Epidermal melanocyte (primary cell): Measurements from ENCODE around the gene ZSWIM7.
"Not testable (repeated sequence)": the region's sequence is repeated elsewhere in the genome, so short reads cannot be mapped to it uniquely, and the experiment has no call there.

ENCODE experiments used
- DNase-seq: peaks from one replicate; pipeline ENCODE4 v3.0.0; 2011; ENCODE audit warnings: low spot score; ENCODE audit not compliant: insufficient read length

Gene ZSWIM7

GRCh38 chr17:15999974-16000827 lies 697 bp upstream of the ZSWIM7 start:
- no peak for DNase-seq

DNA sequence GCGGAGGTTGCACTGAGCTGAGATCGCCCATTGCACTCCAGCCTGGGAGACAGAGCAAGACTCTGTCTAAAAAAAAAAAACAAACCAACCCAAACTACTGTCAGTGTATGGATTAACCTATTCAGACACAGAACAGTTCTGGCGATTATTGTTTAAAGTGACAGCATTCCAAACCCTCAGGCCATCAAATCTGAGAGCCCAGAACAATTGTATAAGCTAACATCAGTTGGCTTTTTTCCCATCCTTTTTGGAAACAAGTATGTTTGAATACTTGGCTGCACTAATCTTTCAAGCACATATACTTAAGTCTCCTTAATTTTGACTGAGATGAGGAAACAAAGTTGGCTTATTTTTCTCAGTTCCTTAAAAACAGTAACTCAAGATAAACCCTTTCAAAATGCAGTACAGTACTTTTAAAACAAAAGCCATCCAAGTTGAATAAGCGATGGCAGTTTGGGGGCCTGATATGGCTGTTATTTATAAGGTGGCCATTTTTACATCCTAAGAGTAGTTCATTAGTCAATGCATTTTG lies 1.4 kb downstream of the ZSWIM7 start:
- DNase-seq = no peak

DNA sequence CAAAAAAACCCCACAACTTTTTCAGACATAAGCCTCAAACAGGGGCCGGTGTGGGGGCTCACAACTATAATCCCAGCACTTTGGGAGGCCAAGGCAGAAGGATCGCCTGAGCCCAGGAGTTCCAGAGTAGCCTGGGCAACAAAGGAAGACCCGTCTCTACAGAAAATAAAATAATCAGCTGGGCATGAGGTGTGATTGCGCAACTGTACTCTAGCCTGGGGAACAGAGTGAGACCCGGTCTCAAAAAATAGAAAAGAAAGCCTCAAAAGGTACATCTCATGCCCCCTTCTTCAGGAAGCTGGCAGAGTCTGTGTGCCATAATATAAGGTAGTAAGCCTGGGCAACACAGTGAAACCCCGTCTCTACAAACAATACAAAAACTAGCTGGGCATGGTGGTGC lies 3.2 kb downstream of the ZSWIM7 start:
- DNase-seq = no peak

DNA sequence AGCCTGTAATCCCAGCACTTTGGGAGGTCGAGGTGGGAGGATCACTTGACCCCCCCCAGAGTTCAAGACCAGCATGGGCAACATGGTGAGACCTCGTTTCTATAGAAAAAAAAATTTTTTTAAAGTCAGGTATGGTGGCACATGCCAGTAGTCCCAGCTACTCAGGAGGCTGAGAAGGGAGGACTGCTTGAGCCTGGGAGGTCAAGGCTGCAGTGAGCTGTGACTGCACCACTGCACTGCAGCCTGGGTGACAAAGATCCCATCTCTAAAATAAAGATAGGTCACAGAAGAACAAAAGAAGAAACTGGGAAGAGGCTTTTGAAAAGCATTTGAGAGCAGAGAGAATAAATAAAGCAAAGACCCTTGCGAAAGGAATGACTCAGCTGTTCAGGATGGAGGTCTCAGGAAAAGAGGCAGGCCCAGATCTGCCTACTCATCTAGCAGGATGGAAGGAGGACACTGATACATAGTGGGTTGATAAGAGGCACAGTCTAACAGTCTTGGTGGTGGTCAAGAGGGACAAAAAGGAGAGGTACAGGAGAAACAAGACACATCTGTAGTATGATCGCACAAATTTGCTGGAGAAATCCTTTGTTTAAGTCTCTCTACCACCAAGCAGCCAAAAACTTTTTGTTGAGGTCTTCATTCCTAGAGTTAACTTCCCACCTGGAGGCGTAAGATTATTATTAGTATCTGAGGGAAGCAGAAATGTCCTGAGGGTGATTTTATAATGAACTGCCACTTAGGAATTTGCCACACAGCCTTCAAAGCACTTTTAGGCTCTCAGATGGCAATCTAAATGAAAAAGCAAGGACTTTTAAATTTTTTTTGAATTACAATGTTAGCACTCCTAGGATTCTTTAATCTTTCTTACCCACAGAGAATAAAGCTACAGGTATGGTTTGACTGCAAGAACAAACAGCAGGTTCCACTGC lies 17.6 kb downstream of the ZSWIM7 start:
- no peak for DNase-seq

- no peak for DNase-seq
Measured at GRCh38 chr17:15981208-15981607, 18.3 kb downstream of the ZSWIM7 start.

DNA sequence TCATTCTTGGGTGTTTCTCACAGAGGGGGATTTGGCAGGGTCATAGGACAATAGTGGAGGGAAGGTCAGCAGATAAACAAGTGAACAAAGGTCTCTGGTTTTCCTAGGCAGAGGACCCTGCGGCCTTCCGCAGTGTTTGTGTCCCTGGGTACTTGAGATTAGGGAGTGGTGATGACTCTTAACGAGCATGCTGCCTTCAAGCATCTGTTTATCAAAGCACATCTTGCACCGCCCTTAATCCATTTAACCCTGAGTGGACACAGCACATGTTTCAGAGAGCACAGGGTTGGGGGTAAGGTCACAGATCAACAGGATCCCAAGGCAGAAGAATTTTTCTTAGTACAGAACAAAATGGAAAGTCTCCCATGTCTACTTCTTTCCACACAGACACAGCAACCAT lies 20.5 kb downstream of the ZSWIM7 start:
- DNase-seq = not testable (repeated sequence)

DNA sequence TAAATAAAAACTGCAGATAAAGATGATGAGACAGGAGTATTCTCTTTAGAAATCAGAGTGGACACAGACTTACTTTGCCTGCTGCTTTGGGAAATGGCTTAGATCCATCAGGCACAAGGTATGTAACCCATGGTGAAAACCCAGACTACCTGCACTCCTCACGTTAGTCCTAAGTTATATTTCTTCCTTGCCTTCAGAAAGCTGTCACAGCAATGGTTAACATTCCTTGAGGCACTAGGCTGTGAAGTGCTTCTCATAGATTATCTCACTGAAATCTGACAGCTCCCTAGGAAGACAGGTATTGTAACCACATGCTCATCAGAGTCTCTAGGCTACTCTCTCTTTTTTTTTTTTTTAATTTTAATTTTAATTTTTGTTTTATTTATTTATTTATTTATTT lies 20.9 kb downstream of the ZSWIM7 start:
- DNase-seq = no peak

- DNase-seq = no peak
Measured at GRCh38 chr17:15977894-15978293, 21.6 kb downstream of the ZSWIM7 start.

DNA sequence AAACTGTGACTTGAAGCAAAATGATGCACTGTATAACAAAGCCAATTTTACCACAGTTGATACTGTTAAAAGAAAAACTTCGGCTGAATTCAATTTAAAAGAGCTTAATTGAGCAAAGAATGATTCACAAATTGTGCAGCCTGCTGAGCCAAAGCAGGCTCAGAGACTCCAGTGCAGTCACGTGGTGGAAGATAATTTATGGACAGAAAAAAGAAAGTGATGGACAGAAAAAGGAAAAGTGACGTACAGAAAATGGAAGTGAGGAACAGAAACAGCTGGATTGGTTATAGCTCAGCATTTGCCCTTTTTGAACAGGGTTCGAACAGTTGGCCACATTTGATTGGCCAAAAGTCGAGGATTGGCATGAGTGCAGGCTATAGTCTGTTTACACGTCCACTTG lies 25.7 kb downstream of the ZSWIM7 start:
- DNase-seq = no peak

- no peak for DNase-seq
Measured at GRCh38 chr17:15973016-15973415, 26.5 kb downstream of the ZSWIM7 start.

DNA sequence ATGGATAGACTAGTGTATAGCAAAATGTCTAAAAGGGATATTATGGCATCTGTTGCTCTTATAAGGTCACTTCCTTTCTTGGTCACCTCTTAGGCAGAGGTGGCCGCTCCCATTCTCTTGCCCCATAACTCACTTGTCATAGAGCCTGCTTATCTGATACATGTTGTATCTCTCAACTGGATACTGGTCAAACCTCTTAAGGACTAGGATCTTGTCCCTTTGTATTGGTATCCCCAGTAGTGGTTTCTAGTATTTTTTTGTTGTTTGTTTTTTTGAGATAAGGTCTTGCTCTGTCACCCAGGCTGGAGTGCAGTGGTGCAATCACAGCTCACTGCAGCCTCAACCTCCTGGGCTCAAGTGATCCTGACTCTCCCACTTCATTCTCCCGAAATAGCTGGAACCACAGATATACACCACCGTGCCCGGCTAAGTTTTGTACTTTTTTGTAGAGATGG lies 27.0 kb downstream of the ZSWIM7 start:
- DNase-seq = no peak

- DNase-seq = no peak
Measured at GRCh38 chr17:15971882-15972281, 27.6 kb downstream of the ZSWIM7 start.

DNA sequence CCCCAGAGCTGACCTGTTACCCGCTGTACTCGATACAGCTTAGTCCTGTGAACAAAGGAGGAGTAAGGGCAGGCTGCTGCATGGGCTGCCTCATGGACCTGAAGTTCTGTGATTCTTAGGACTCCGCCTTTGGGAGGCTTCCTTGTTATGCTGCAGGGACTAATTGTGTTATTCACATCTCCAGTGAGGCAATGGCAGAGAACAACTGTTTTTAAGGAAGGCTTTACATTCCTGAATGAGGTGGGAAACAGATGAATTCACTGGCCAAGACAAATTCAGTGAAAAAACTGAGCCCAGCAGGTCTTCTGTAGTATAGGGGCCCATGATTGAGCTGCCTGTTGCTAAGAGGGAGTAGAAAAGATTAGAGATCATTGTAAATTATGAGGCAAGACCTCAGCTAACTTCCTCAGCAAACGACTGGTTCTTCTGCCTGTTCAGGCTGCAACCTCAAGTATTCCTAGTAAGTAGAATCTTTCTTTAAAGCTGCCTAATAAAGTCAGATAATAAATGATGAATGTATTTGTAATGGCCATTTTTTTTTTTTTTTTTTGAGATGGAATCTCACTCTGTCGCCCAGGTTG lies 28.3 kb downstream of the ZSWIM7 start:
- DNase-seq = no peak

- DNase-seq = no peak
Measured at GRCh38 chr17:15970500-15970899, 29.0 kb downstream of the ZSWIM7 start.

DNA sequence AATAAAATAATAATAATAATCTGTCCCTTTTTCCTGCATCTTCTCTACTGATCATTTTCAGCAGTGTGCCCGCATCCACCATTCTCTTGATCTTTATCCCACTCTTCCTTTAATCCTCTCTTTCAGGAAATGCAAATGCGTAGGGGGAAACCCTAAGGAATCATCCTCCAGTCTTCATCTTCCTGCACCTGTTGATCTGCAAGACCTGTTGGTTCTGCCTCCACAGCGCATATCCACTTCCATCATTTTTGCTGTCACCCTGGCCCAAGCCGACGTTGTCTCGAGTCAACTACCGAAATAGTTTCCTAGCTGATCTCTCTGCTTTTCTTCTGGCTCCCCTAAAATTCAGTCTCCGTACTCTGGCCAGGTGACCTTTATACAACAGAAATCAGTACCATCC lies 30.0 kb downstream of the ZSWIM7 start:
- DNase-seq = no peak

DNA sequence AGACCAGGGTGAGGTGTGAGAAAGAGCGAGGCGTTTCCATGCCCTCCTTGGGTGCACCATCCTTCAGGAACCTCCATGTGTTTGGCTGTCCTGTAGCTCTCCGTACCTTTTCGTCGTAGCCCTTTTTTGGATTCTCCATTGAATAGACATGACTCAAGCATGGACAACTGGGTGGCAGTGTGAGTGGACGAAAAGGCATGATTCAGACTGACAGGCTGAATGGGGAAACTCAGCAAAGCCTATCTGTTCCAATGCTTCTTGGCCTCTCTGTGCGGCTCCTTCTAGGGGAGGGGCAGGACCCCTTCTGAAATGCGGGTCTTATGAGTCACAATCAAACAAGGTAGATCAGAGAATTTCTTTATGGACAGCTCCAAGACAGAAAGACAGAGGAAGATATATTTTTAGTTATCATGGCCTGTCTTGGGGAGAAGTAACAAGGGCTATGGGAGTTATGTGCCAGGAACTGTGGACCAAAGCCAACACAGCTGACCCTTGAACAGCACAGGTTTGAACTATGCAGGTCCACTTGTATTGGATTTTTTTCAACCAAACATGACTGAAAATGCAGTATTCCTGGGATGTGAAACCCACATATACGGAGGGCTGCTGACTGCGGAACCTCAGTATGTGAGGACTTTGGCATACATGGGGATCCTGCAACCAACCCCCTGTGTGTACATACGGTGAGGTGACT lies 31.7 kb downstream of the ZSWIM7 start:
- no peak for DNase-seq

GRCh38 chr17:15966879-15967248 lies 32.6 kb downstream of the ZSWIM7 start:
- DNase-seq = no peak

DNA sequence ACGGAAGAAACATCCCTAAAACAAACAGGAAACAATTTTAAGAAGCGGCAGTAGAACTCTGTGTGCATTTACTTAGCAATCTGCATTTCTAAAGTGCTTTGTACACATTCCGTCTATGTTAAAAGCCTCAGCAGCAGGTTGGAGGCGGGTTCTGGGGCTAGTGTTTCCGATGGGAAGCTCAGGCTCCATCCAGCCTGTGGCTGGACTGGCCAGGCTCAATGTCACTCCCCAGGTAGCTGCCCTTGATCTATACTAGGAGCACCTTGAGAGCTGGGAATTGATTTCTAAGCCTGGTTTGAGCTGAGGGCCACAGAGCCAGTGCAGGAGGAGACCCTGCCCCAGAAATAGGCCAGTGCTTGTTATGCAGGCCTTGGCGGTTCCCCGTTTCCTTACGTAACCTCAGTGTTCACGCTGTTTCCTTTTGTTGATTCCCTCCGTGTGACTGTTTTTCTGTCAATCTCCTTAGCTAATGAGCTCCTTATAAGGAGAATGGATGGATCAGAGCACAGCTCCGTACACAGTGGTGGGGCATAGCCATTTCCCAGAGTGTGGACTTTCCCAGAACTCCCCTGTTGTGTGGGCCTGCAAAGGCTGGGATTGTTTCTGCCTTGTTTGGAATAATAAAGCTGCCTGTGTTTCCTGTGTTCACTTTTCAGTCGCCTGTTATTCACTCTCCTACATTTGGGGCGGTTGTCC lies 33.2 kb downstream of the ZSWIM7 start:
- no peak for DNase-seq

- DNase-seq = no peak
Measured at GRCh38 chr17:15965528-15965927, 34.0 kb downstream of the ZSWIM7 start.

- no peak for DNase-seq
Measured at GRCh38 chr17:15963670-15964110, 35.8 kb downstream of the ZSWIM7 start.
